Caco-2 (cell line): ENCODE data around the gene DUSP1. TPM values are rescaled to one million over a fixed set of nuclear protein-coding genes. Genes with fewer than 3 reads are reported as not detected.

Source experiments
- BruUV-seq: library from RNA; stranded (reverse); fragments of 400-500 nt; replicated peaks from 2 replicates; lab custom pipeline; 2021; lab: Mats Ljungman, UMichigan
- CTCF ChIA-PET: fragments of 300-600 bp; sonication (Branson Sonifier 250); formaldehyde crosslinking; loops from one replicate; lab custom pipeline; 2022; ENCODE audit warnings: antibody characterized with exemption; lab: Charles Lee
- POLR2A ChIA-PET: fragments of 300-600 bp; sonication (Branson Sonifier 250); formaldehyde crosslinking; loops from one replicate; lab custom pipeline; 2022; ENCODE audit warnings: antibody characterized with exemption; lab: Charles Lee
- DNase-seq, 2 experiments: peaks; one replicate each; pipeline versions ENCODE4 v3.0.0 to v3.0.0-alpha.2; 2020 to 2022
- H3K27me3 ChIP-seq: replicated peaks from 2 replicates; pipeline ENCODE4 v1.6.0; 2011; ENCODE audit warnings: low read length; ENCODE audit not compliant: control insufficient read depth, insufficient read depth
- H3K36me3 ChIP-seq: 2 replicates; pipeline ENCODE4 v1.5.1; 2011; ENCODE audit warnings: low read length; ENCODE audit not compliant: control insufficient read depth, insufficient read depth
- H3K4me1 ChIP-seq: fragments of 250-450 bp; sonication (Bioruptor Pico); 2 replicates; pipeline ENCODE4 v1.5.1; 2020; ENCODE audit warnings: mild to moderate bottlenecking
- H3K4me3 ChIP-seq: 2 replicates; pipeline ENCODE4 v1.5.1; 2011; ENCODE audit warnings: low read depth, mild to moderate bottlenecking, control low read depth, low read length
- H3K9me3 ChIP-seq: fragments of 250-450 bp; sonication (Bioruptor Pico); 2 replicates; pipeline ENCODE4 v1.5.1; 2020; ENCODE audit warnings: mild to moderate bottlenecking, moderate library complexity
- H3K27ac Mint-ChIP-seq: one replicate; pipeline ENCODE4 v1.8.0; 2022; ENCODE audit warnings: mixed read lengths; ENCODE audit not compliant: unreplicated experiment
- H3K27me3 Mint-ChIP-seq: one replicate; pipeline ENCODE4 v1.8.0; 2022; ENCODE audit warnings: mixed read lengths; ENCODE audit not compliant: insufficient read depth, unreplicated experiment
- H3K36me3 Mint-ChIP-seq: one replicate; pipeline ENCODE4 v1.8.0; 2022; ENCODE audit warnings: mild to moderate bottlenecking, mixed read lengths; ENCODE audit not compliant: insufficient read depth, unreplicated experiment
- H3K4me1 Mint-ChIP-seq: one replicate; pipeline ENCODE4 v1.8.0; 2022; ENCODE audit warnings: low read depth, mixed read lengths; ENCODE audit not compliant: unreplicated experiment
- H3K4me3 Mint-ChIP-seq: one replicate; pipeline ENCODE4 v1.8.0; 2022; ENCODE audit warnings: mild to moderate bottlenecking, moderate library complexity, mixed read lengths; ENCODE audit not compliant: unreplicated experiment
- H3K9me3 Mint-ChIP-seq: one replicate; pipeline ENCODE4 v1.8.0; 2022; ENCODE audit warnings: mixed read lengths; ENCODE audit not compliant: unreplicated experiment
- CTCF ChIP-seq, 2 experiments: fragments of 200-600 bp in 1 of 2; IDR thresholded peaks; 1 replicate in 1 of 2; 2 replicates in 1 of 2; pipeline versions ENCODE4 v1.5.1 to v1.8.0; 2011 to 2022; ENCODE audit warnings: antibody characterized with exemption in 1 of 2, control low read depth in 1 of 2, inconsistent platforms in 1 of 2, low read depth in 1 of 2, low read length in 1 of 2, mild to moderate bottlenecking in 1 of 2, moderate library complexity in 1 of 2; ENCODE audit not compliant: insufficient read depth in 1 of 2, severe bottlenecking in 1 of 2, unreplicated experiment in 1 of 2
- intact Hi-C: fragments of 100-400 bp; cut with micrococcal nuclease; formaldehyde crosslinking; loops from one replicate; pipeline ENCODE4 v1.10.0; 2022; ENCODE audit not compliant: unreplicated experiment
- total RNA-seq: library from RNA; stranded (reverse); gene quantifications from 2 replicates; pipeline ENCODE4 v1.2.3, GENCODE V29; 2022

The DUSP1 gene
- total RNA-seq, 1 experiment from 2014 or later: 28.3 TPM

GRCh38 chr5:172754596-172755356, 16.2 kb downstream of the DUSP1 start:
- DNase-seq: no peak
- intact Hi-C loops: no loop called here
- Mint-ChIP-seq H3K27me3 (no peaks in the 10 kb centered on the region), H3K9me3 (no peaks in the 10 kb centered on the region), H3K36me3 (peaks cover 9% of the 10 kb centered on the region), H3K27ac (no peak overlapping the region), H3K4me3 (no peak overlapping the region), H3K4me1 (peaks cover 7% of the 10 kb centered on the region)
- Histone ChIP-seq H3K36me3 (no peaks in the 10 kb centered on the region), H3K9me3 (0 out of 2 replicates have a peak, but pooled peaks cover 3% of the 10 kb centered on the region), H3K4me3 (no peak overlapping the region), H3K4me1 (no peaks in the 10 kb centered on the region), H3K27me3 (no peaks in the 10 kb centered on the region)
- ChIA-PET POLR2A (no interaction called here), CTCF (interaction anchor here (1.1 kb wide), 1 partner anchor 17 kb away, joined by 3 read pairs; no protein-coding TSS in a partner anchor)
- BruUV-seq: no TSS peak
- no peak for TF ChIP-seq CTCF (IDR thresholded peaks at IDR 0.05; ENCODE audit: insufficient read depth in 1 of 2, low read depth in 1 of 2, low read length in 1 of 2, severe bottlenecking in 1 of 2, unreplicated experiment in 1 of 2)

- Histone ChIP-seq H3K4me3 (no peak overlapping the region), H3K36me3 (no peaks in the 10 kb centered on the region), H3K9me3 (0 out of 2 replicates have a peak, but pooled peaks cover 3% of the 10 kb centered on the region), H3K27me3 (no peaks in the 10 kb centered on the region), H3K4me1 (no peaks in the 10 kb centered on the region)
- no peak overlapping the region for H3K4me3 Mint-ChIP-seq
- peaks cover 7% of the 10 kb centered on the region for H3K4me1 Mint-ChIP-seq
- H3K36me3 Mint-ChIP-seq: peaks cover 9% of the 10 kb centered on the region
- intact Hi-C loops: no loop called here
- no TSS peak for BruUV-seq
- no peaks in the 10 kb centered on the region for H3K9me3 Mint-ChIP-seq
- CTCF ChIA-PET: no interaction called here
- POLR2A ChIA-PET: no interaction called here
- no peak overlapping the region for H3K27ac Mint-ChIP-seq
- TF ChIP-seq CTCF (IDR thresholded peaks at IDR 0.05; ENCODE audit: insufficient read depth in 1 of 2, low read depth in 1 of 2, low read length in 1 of 2, severe bottlenecking in 1 of 2, unreplicated experiment in 1 of 2): no peak
- DNase-seq: no peak
- H3K27me3 Mint-ChIP-seq: no peaks in the 10 kb centered on the region
Measured at GRCh38 chr5:172753101-172753500, 17.9 kb downstream of the DUSP1 start.

- Histone ChIP-seq H3K4me1 (no peaks in the 10 kb centered on the region), H3K27me3 (no peaks in the 10 kb centered on the region), H3K36me3 (no peaks in the 10 kb centered on the region), H3K4me3 (no peak overlapping the region), H3K9me3 (0 out of 2 replicates have a peak, but pooled peaks cover 3% of the 10 kb centered on the region)
- no peaks in the 10 kb centered on the region for H3K27me3 Mint-ChIP-seq
- no peak overlapping the region for H3K27ac Mint-ChIP-seq
- CTCF ChIA-PET: no interaction called here
- intact Hi-C loops: no loop called here
- H3K4me3 Mint-ChIP-seq: no peak overlapping the region
- no TSS peak for BruUV-seq
- POLR2A ChIA-PET: no interaction called here
- peaks cover 7% of the 10 kb centered on the region for H3K4me1 Mint-ChIP-seq
- no peak for DNase-seq
- no peak for TF ChIP-seq CTCF (IDR thresholded peaks at IDR 0.05; ENCODE audit: insufficient read depth in 1 of 2, low read depth in 1 of 2, low read length in 1 of 2, severe bottlenecking in 1 of 2, unreplicated experiment in 1 of 2)
- peaks cover 8% of the 10 kb centered on the region for H3K9me3 Mint-ChIP-seq
- H3K36me3 Mint-ChIP-seq: peaks cover 9% of the 10 kb centered on the region
Measured at GRCh38 chr5:172751761-172752510, 19.1 kb downstream of the DUSP1 start.
